Measurements from ENCODE around the gene ZNF423. TPM values are rescaled to one million over a fixed set of nuclear protein-coding genes. Genes with fewer than 3 reads are reported as not detected.

ZNF423 gene
- total RNA-seq, 2 experiments from 2014 or later: not detected

DNA sequence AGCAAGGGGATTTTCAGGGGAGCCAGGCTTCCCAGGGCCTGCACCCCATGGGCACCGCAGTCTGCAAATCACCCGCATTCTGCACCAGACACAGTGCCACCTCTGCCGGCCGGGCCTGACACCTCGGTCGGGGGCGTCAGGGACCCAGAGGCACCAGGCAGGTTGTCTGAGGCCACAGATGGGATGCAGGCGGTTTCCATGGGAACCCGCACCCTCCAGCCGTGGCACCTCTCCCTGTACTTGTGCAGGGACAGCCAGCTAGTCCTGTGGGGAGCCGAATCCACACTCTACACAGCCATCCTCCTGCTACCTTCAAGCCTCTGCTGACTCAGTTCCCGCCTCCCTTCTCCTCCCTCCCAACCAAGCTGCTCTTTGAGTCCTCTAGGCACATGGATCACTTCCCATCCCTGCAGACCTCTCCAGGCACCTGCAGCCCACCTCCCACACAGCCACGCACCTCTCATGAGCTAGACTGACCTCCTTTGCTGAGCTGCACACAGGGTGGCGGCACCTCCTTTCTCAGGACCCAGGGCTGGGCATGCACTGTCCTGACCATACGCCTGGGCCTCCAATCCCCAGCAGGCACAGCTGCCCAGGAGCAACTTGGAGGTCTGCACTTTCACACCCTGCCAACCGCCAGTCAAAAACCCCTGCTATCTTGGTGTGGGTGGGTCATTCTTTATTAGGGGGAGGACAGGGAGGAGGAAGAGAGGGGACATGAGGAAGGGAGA lies 362.9 kb downstream of the ZNF423 start:
- Mint-ChIP-seq H3K36me3 (no peaks in the 10 kb centered on the region), H3K27me3 (peaks cover 1% of the 10 kb centered on the region), H3K4me3 (no peak overlapping the region), H3K27ac (no peak overlapping the region), H3K9me3 (no peaks in the 10 kb centered on the region), H3K4me1 (ENCODE audit: low read depth) (no peaks in the 10 kb centered on the region)
- CTCF ChIA-PET: interaction anchor here (1.2 kb wide), 1 partner anchor 100 kb away, joined by 5 read pairs; no protein-coding TSS in a partner anchor
- DNase-seq: no peak
- intact Hi-C loops (cut with micrococcal nuclease): no loop called here
- POLR2A ChIA-PET: no interaction called here

DNA sequence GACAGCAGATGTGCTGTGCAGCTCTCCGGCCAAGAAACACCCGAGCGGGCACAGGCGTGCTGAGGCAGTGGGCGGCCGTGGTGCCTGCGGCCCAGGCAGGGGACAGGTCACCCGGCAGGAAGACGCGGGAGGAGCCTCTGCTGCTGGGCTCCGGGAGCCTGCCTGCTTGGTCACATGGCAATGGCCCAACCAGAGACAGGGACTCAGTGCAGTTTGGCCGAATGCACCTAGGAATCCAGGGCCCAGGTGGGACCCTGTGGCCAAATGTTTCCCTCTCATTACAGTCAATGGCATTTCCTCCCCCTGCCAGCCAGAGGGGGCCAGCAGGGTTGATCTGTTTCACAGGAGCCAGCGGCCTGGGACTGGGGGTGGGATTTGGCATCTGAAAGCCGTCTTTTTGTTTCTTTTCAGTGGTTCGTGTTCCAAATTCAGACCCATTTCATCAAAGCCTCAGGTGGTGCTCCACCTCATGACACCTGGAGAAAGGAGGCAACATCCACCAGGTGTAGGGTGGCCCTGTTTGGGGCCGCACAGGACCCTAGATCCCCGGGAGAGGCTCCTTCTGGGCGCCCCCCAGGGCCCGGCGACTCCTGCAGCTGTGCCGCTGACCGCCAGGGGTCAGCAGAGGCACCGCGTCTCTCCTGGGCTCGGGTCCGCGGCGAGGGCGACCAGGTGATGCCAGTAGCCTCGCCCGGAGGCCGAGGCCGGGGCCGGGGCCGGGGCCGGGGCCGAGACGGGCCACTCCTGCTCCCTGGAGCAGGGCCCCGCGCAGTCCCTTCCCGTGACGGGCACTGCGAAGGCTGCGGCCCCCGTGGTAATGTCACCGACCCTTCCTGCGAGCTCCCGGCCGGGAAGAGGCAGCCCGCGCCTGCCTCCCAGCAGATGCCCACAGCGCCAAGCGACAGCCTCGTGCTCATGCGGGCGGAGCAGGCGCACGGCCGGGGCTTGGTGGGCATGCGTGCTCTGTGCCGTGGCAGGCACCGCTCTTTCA lies 363.8 kb downstream of the ZNF423 start:
- ChIA-PET POLR2A (no interaction called here), CTCF (interaction anchor here (1.2 to 1.3 kb wide), 2 partner anchors 28 to 101 kb away, joined by 3 to 5 read pairs; no protein-coding TSS in a partner anchor)
- H3K27me3 Mint-ChIP-seq: peaks cover 1% of the 10 kb centered on the region
- no peak overlapping the region for H3K27ac Mint-ChIP-seq
- H3K4me3 Mint-ChIP-seq: no peak overlapping the region
- peak; percentile 41 for DNase-seq
- H3K9me3 Mint-ChIP-seq: no peaks in the 10 kb centered on the region
- H3K36me3 Mint-ChIP-seq: no peaks in the 10 kb centered on the region
- intact Hi-C loops (cut with micrococcal nuclease): no loop called here
- no peaks in the 10 kb centered on the region for H3K4me1 Mint-ChIP-seq (ENCODE audit: low read depth)

DNA sequence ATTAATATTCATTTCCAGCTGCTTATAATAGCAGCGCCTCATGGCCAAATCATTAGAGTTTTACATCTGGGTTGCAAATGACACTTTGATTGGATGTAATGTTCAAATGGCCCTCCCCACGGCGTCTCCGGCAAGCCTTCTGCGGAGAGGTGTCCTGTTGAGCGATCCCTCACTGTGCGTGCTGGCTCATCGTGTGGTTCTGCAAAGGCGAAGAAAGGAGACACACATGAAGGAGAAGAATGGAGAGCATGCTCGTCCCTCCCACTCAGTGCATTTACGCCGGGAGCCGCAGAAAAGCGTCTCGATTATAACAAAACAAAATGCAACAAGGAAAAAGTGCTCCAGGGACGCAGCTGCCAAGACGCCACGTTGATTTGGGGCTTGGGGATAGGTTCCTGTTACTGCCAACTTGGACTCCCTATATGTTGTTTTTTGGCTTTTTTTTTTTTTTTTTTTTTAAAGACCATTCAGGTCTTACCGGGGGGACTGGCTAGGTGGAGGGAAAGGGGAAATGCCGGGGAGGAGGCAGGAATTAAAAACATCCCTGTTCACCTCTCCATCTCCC lies 364.7 kb downstream of the ZNF423 start:
- CTCF ChIA-PET: interaction anchor here (1.3 kb wide), 1 partner anchor 29 kb away, joined by 3 read pairs; no protein-coding TSS in a partner anchor

DNA sequence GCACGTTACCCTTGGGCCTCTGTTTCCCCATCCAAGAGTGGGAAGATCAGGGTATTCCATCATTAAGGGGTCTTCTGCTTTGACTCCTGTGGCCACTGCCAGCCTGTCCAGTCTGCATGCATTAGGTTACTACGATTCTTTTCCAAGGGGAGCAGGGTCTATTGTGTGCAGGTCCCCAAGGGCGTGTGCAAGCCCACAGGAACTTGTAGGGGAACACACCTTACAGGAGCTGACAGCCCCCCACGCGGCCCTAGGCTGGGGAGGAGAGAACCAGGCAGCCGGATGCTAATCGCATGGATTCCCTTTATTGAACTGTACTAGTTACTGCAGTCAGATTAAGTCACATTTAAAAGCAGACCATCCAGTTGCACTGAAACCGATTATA lies 365.6 kb downstream of the ZNF423 start:
- intact Hi-C loops (cut with micrococcal nuclease): no loop called here
- no peak overlapping the region for H3K27ac Mint-ChIP-seq
- peaks cover 1% of the 10 kb centered on the region for H3K27me3 Mint-ChIP-seq
- ChIA-PET CTCF (no interaction called here), POLR2A (no interaction called here)
- no peak for DNase-seq
- H3K36me3 Mint-ChIP-seq: no peaks in the 10 kb centered on the region
- H3K4me3 Mint-ChIP-seq: no peak overlapping the region
- no peaks in the 10 kb centered on the region for H3K9me3 Mint-ChIP-seq
- no peaks in the 10 kb centered on the region for H3K4me1 Mint-ChIP-seq (ENCODE audit: low read depth)

More for the DNA sequence above, 364.7 kb downstream of the ZNF423 start:
- Mint-ChIP-seq H3K27ac (no peak overlapping the region), H3K36me3 (no peaks in the 10 kb centered on the region), H3K4me3 (no peak overlapping the region), H3K4me1 (ENCODE audit: low read depth) (no peaks in the 10 kb centered on the region), H3K9me3 (no peaks in the 10 kb centered on the region), H3K27me3 (peaks cover 1% of the 10 kb centered on the region)
- intact Hi-C loops (cut with micrococcal nuclease): no loop called here
- DNase-seq: no peak
- POLR2A ChIA-PET: no interaction called here

DNA sequence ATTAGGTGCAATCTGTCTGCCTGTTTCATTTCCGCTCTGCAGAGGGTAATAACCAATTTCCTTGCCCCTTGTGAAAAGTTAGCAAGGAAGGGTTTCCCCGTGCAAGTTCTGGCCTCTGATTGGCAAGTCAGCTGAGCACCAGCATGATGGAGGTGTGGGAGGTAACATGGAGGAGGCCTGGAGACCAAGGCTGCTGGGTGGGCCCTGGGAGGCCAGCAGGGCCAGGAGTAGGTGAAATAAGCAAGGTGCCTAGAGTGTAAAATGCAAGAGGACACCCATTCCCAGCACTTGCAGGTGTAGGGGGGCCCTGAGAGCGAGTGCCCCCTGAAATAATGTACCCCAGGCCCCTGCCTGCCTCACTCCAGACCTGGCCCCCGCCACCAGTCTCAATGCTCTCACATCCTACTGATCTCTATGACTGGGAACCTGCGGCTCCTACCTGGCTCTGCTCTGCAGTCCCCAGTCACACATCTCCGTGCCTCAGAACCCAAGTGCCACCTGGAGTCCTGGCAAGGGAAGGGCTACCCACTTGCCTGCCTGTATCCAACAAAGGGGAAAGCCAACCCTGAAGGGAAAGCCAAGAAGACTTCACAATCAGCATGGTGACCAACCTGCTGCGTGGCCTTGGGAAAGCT lies 366.1 kb downstream of the ZNF423 start:
- Mint-ChIP-seq H3K36me3 (no peaks in the 10 kb centered on the region), H3K27ac (no peak overlapping the region), H3K4me1 (ENCODE audit: low read depth) (no peaks in the 10 kb centered on the region), H3K4me3 (no peak overlapping the region), H3K27me3 (peaks cover 1% of the 10 kb centered on the region), H3K9me3 (no peaks in the 10 kb centered on the region)
- DNase-seq: no peak
- POLR2A ChIA-PET: no interaction called here
- CTCF ChIA-PET: no interaction called here
- intact Hi-C loops (cut with micrococcal nuclease): no loop called here

DNA sequence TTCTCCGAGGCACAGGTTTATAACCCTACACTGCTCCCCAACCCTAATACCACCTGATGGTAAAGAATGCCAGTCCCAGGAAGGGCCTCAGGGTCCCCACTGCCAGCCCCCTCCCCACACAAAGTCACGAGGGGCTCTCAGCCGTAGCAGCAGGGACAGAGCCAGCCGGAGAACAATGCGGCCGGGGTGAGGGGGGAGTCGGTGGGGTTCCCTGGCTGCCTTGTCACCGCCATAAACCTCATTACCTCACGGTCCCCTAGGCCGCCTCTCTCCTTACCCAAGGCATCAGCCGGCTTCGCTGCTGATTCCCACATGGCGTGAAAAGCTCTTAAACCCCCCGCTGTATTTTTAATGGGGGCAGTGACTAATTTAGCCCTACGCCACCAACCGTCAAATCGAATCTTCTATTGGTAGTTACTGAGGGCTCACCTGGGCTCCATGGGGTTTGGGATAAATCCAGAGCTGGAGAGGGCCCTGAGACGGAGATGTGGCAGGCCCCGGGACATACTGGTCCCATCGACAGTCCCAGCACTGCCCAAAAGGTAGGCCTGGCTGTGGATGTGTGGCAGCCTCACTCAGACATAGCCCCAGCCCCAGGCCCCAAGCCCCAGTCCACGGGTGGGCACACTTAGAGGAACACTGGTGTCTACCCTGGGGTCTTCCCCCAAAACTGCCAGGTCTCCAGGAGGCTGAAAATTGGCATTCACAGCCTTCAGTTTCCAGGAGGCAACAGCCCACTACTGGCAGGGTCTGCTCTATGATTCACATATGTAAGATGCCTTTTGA lies 367.0 kb downstream of the ZNF423 start:
- peaks cover 1% of the 10 kb centered on the region for H3K27me3 Mint-ChIP-seq
- H3K4me3 Mint-ChIP-seq: no peak overlapping the region
- no peaks in the 10 kb centered on the region for H3K4me1 Mint-ChIP-seq (ENCODE audit: low read depth)
- ChIA-PET CTCF (interaction anchor here (0.6 kb wide), 1 partner anchor 338 kb away, joined by 3 read pairs; no protein-coding TSS in a partner anchor), POLR2A (no interaction called here)
- intact Hi-C loops (cut with micrococcal nuclease): no loop called here
- H3K27ac Mint-ChIP-seq: no peak overlapping the region
- H3K36me3 Mint-ChIP-seq: no peaks in the 10 kb centered on the region
- no peak for DNase-seq
- no peaks in the 10 kb centered on the region for H3K9me3 Mint-ChIP-seq

DNA sequence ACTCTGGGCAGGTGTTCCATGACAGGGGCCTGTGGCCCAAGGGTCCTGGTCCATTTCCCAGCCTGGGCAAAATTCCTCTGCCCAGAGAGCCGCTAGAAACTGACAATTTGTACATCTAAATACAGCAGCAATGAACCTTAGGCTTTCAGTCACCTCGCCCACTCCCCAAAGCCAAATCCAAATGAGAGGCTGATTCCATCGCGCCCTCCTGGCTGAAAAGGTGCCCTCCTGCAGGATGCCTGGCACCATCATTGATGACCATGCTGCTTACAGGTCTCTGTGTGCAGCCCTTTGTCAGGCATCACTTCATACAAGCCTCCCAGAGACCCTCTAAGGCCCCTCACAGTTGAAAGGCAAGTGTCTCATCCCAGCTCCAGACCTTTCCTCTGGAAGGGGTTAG lies 367.6 kb downstream of the ZNF423 start:
- no peak overlapping the region for H3K27ac Mint-ChIP-seq
- H3K27me3 Mint-ChIP-seq: peaks cover 1% of the 10 kb centered on the region
- H3K9me3 Mint-ChIP-seq: no peaks in the 10 kb centered on the region
- H3K4me3 Mint-ChIP-seq: no peak overlapping the region
- no peak for DNase-seq
- no peaks in the 10 kb centered on the region for H3K36me3 Mint-ChIP-seq
- intact Hi-C loops (cut with micrococcal nuclease): no loop called here
- CTCF ChIA-PET: interaction anchor here (0.6 kb wide), 1 partner anchor 339 kb away, joined by 3 read pairs; no protein-coding TSS in a partner anchor
- no peaks in the 10 kb centered on the region for H3K4me1 Mint-ChIP-seq (ENCODE audit: low read depth)
- POLR2A ChIA-PET: no interaction called here

DNA sequence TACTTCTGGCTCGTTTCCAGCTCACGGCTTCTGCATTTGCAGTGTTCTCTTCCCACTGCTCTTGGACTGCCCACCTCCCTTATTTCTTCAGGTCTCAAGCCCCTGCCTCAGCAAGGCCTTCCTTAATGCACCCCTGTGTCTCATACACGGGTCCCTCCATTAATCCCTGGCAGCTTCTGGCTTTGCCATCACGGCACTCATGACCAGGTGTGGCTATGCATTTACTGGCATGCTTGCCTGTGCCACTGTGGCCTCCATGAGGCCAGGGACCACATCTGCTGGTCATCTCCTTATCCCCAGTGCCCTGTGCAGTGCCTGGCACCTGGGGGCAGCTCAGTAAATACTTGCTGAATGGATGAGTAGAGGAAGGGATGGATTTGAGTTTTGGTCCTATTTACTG lies 368.2 kb downstream of the ZNF423 start:
- no peak overlapping the region for H3K27ac Mint-ChIP-seq
- POLR2A ChIA-PET: no interaction called here

DNA sequence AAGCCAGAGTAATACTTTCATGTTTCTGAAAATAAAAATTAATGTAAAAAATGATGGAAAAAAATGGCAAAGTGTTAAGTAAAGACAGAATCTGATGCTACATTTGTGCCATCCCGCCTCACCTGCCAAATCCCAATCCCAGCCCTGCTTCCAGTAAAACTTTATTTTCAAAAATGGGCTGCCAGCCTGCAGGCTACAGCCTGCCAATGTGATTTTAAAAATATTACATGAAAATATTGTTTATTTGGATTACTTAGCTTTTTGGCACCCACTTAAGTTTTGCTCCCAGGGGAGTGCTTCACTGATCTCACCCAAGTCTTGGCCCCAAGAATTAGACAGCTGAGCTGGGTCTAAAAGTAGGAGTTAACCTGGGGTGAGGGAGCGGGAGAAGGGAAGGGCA lies 369.5 kb downstream of the ZNF423 start:
- DNase-seq: no peak
- Mint-ChIP-seq H3K4me1 (ENCODE audit: low read depth) (no peaks in the 10 kb centered on the region), H3K36me3 (no peaks in the 10 kb centered on the region), H3K9me3 (no peaks in the 10 kb centered on the region), H3K27ac (no peak overlapping the region), H3K27me3 (peaks cover 1% of the 10 kb centered on the region), H3K4me3 (no peak overlapping the region)
- ChIA-PET POLR2A (no interaction called here), CTCF (no interaction called here)
- intact Hi-C loops (cut with micrococcal nuclease): no loop called here

More for the DNA sequence above, 368.2 kb downstream of the ZNF423 start:
- CTCF ChIA-PET: no interaction called here
- intact Hi-C loops (cut with micrococcal nuclease): no loop called here
- no peak for DNase-seq
- H3K4me1 Mint-ChIP-seq (ENCODE audit: low read depth): no peaks in the 10 kb centered on the region
- H3K36me3 Mint-ChIP-seq: no peaks in the 10 kb centered on the region
- peaks cover 1% of the 10 kb centered on the region for H3K27me3 Mint-ChIP-seq
- H3K4me3 Mint-ChIP-seq: no peak overlapping the region
- no peaks in the 10 kb centered on the region for H3K9me3 Mint-ChIP-seq

DNA sequence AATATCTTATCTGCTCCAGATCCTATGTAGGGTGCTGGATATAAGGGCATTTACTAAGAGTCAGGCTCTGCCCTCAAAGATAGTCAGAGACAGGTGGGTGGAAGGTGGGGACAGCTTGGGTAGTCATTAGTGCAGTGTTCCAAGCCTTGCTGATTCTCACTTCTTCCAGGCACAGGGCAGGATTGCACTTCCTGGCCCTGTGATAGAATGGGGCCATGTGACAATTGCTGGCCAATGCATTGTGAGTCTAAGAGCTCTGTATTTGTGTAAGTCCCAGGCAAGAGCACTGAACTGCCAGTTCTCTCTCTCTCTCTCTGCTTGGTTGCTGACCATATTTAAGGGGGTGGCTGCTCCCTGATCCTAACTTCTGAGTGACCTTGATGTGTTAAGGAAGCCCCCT lies 370.2 kb downstream of the ZNF423 start:
- Mint-ChIP-seq H3K27me3 (no peaks in the 10 kb centered on the region), H3K36me3 (no peaks in the 10 kb centered on the region), H3K4me1 (ENCODE audit: low read depth) (no peaks in the 10 kb centered on the region), H3K9me3 (no peaks in the 10 kb centered on the region), H3K27ac (no peak overlapping the region), H3K4me3 (no peak overlapping the region)
- ChIA-PET POLR2A (no interaction called here), CTCF (no interaction called here)
- no peak for DNase-seq
- intact Hi-C loops (cut with micrococcal nuclease): no loop called here

DNA sequence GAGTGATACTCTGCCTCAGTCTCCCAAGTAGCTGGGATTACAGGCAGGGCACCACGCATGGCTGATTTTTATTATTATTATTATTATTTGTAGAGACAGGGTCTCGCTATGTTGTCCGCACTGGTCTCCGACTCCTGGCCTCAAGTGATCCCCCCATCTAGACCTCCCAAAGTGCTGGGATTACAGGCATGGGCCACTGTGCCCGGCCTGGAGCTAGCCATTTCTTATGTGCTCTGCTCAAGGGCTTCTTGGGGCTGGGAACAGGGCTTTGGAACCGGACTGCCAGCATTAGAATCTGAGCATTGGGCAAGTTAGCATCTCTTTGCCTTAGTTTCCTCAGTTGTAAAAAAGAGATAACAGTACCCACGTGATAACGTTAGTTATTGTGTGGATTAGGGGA lies 371.0 kb downstream of the ZNF423 start:
- H3K27ac Mint-ChIP-seq: no peak overlapping the region
- POLR2A ChIA-PET: no interaction called here
- no peaks in the 10 kb centered on the region for H3K4me1 Mint-ChIP-seq (ENCODE audit: low read depth)

More for the DNA sequence above, 371.0 kb downstream of the ZNF423 start:
- H3K4me3 Mint-ChIP-seq: no peak overlapping the region
- no peaks in the 10 kb centered on the region for H3K36me3 Mint-ChIP-seq
- no peaks in the 10 kb centered on the region for H3K9me3 Mint-ChIP-seq
- DNase-seq: no peak
- CTCF ChIA-PET: no interaction called here
- no peaks in the 10 kb centered on the region for H3K27me3 Mint-ChIP-seq
- intact Hi-C loops (cut with micrococcal nuclease): no loop called here

Data from activated CD4-positive, alpha-beta memory T cell treated with anti-CD3 and anti-CD28 coated beads for 36 hours (primary cell).